ENCODE data around the gene AGAP1.

AGAP1 gene

GRCh38 chr2:236105955-236106607, 612.2 kb downstream of the AGAP1 start:
- DNase-seq (ENCODE audit: low spot score) = no peak

DNA sequence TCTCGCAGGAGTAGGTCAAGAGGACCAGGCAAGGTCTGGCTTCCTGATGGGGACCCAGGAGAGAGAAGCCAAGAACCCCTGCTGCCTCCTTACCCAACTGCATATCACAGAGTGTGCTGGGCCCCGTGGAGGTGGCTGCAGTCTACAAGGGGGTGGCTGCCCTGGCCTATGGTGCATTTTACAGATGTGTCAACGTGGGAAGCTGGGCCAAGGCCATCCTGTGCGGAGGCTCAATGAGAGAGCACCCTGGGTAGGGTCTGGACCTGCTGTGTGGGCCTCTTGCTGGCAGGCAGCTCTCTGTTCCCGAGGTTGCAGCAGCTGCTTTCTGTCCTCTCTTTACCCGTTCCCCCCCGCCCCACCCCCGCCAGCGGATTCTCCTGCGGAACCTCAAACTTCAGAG, 612.9 kb downstream of the AGAP1 start:
- DNase-seq (ENCODE audit: low spot score) = no peak

DNA sequence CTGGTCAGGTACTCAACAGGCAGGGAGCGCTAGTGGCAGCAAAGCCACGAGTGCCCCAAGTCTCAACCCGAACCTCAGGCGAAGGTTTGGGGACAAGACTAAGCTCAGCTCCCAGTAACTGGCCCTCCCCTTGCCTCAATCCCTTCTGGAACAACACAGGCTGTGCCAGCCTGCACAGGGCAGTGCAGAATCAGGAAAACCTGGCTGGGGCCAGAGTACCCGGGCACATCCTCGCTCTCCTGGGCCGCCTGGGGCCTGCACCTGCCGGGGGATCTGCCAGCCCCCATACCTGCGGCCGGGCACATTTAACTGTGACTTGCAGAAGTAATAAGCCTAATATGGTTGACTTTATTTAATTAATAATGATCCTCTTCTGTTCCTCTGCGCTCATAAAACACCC, 613.7 kb downstream of the AGAP1 start:
- no peak for DNase-seq (ENCODE audit: low spot score)

DNA sequence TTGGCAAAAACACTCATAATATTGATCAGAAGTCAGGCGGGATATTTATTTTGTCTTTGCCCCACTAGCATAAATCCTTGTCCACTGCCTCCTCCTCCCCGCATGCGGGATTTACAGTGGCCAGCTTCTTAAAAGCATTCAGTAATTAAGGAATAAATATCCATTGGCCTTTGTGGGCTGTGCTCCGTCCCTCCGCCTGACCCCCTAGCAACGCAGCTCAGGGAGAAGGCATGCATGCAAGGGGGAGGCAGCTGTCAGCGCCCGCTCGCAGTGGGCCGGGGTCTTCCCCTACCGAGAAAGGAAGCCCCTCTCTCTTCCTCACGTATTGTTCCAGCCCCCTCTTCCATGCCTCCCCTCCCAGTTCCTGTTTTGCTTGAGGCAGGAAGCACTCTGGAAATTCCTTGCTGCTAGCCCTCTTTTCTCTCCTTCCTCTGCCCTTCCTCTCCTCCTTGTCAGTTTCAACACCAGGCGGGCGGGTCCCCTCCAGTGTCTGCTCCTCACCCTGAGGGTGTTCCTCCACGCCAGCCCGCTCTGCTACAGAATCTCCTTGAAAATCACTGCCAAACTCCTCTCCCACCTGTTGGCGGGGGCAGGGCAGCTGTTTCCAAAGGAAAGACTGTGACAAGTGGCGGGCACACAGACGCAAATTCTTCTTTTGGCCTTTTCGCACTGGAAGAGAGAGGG, 614.2 kb downstream of the AGAP1 start:
- DNase-seq (ENCODE audit: low spot score) = no peak

DNA sequence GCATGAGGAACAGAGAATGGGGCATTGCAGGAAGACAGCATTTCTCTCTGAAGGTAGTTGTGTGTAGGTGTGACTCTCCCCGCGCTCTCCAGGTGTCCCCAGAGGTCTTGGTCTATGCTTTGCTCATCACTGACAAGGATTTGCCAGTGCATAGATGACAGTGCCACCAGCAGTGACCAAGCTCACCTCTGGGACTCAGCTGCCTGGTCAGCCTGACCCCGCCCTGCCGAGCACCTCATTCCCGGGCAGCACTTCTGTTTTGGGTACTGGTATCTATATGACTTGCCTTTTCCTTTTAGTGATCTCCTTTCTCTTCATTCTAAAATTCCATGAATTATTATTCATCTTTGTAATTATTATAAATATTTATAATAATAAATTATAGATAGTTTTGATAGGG, 615.2 kb downstream of the AGAP1 start:
- no peak for DNase-seq (ENCODE audit: low spot score)

DNA sequence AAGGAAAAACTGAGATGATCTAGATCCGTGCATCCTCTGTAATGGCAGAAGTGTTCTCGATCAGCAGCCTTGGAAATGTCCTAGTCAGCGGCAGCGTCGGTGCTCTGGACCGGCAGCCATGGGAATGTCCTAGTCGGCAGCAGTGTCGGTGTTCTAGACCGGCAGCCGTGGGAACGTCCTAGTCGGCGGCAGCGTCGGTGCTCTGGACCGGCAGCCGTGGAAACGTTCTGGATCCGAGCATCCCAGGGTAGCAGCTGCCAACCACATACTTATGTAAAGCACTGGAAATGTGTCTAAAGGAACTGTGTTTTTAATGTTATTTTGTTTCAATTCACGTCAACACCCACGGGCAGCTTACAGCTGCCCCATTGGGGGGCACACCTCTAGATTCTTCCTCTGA, 615.6 kb downstream of the AGAP1 start:
- DNase-seq (ENCODE audit: low spot score) = no peak

DNA sequence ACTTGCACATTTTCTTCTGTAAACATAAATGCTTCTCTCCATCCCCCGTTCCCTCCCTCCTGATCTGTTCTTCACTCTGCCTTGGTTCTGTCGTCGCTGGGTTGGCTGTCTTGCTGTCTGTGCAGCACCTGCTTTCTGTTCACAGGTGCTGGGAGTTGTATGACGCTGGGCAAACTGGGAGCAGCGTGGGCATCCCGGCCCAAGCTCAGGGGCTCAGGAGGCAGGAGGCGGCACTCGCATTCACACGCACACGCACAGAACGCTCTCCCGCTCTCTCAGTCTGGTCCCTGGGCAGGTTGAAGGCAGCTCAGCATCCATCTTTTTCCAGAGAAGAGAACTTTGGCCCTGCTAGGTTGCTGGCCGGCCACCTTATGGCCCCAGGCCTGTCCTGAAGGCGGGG, 618.6 kb downstream of the AGAP1 start:
- DNase-seq (ENCODE audit: low spot score) = no peak

GRCh38 chr2:236113425-236113824, 619.6 kb downstream of the AGAP1 start:
- DNase-seq (ENCODE audit: low spot score) = no peak

- no peak for DNase-seq (ENCODE audit: low spot score)
These were observed 620.1 kb downstream of the AGAP1 start for GRCh38 chr2:236113948-236114347.

DNA sequence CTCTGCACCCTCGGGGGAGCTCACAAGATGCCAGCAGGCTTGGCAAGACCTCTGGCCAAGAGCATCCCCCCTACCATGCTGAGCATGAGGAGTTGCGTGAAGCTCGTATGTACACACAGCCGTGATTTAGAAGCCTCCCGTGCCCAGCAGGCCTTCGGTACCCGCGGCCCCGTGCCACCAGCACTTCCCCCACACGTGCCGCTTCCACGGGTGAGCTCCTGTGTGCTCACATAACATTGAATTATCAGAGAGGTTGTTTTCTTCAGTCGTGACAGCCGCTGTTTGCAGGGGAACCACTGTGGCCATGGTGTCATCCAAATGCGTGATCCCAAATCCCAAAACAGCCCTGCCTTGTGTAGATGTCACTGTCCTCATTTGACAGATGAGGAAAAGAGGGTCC, 621.1 kb downstream of the AGAP1 start:
- DNase-seq (ENCODE audit: low spot score) = no peak

DNA sequence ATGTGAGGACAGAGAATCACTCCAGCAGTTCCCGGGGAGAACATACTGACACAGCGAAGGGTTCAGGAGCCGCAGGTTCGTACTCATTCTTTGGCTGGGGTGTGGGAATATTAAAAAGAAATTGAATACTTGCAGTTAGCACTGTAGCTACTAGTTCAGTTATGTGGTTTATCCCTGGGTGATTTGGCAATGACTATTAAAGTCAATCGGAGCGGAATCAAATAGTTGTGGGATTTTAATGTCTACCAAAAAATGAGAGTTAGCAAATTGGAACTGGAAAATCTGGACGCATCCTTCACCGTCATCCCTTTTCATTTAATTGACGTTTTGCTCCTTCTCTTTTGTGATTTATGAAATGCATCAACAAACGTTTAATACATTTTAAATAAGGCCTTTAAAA, 623.6 kb downstream of the AGAP1 start:
- no peak for DNase-seq (ENCODE audit: low spot score)

- DNase-seq (ENCODE audit: low spot score) = no peak
These were observed 624.0 kb downstream of the AGAP1 start for GRCh38 chr2:236117861-236118269.

GRCh38 chr2:236119003-236119402, 625.2 kb downstream of the AGAP1 start:
- no peak for DNase-seq (ENCODE audit: low spot score)

DNA sequence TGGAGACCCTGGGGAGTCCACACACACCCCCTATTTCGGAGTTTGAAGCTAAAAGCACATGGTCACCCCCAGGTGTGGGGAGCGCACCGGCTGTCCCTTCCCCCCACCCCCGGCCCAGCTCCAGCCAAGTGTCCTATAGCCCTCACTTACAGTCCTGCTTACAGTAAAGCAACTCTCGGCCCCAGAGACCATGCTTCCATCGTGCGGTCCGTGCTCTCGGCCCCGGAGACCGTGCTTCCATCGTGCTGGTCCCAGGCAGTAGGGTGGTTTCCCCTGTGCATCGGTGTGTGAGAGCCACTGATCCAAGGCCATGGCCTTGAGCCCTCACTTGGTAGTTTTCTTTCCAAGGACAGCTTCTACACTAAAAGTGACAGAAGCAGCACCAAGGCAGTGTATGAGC, 625.6 kb downstream of the AGAP1 start:
- no peak for DNase-seq (ENCODE audit: low spot score)

GRCh38 chr2:236120141-236120601, 626.3 kb downstream of the AGAP1 start:
- DNase-seq (ENCODE audit: low spot score) = no peak

GRCh38 chr2:236120829-236121228, 627.0 kb downstream of the AGAP1 start:
- no peak for DNase-seq (ENCODE audit: low spot score)

DNA sequence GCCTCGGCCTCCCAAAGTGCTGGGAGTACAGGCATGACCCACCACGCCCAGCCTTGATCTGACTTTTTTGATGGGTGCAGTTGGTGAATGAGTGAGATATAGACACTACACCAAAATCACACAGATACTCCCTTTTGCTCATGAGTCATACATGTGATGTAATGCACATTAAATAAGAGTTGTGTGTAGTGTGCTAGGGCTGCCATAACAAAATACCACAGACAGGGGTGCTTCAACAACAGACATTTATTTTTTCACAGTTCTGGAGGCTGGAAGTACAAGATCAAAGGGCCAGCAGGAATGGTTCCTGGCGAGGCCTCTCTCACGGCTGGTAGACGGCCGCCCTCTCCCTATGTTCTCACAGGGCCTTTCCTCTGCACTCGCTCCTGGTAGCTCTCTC, 627.7 kb downstream of the AGAP1 start:
- no peak for DNase-seq (ENCODE audit: low spot score)

GRCh38 chr2:236122236-236122635, 628.4 kb downstream of the AGAP1 start:
- no peak for DNase-seq (ENCODE audit: low spot score)

GRCh38 chr2:236123716-236124115, 629.9 kb downstream of the AGAP1 start:
- DNase-seq (ENCODE audit: low spot score) = no peak

DNA sequence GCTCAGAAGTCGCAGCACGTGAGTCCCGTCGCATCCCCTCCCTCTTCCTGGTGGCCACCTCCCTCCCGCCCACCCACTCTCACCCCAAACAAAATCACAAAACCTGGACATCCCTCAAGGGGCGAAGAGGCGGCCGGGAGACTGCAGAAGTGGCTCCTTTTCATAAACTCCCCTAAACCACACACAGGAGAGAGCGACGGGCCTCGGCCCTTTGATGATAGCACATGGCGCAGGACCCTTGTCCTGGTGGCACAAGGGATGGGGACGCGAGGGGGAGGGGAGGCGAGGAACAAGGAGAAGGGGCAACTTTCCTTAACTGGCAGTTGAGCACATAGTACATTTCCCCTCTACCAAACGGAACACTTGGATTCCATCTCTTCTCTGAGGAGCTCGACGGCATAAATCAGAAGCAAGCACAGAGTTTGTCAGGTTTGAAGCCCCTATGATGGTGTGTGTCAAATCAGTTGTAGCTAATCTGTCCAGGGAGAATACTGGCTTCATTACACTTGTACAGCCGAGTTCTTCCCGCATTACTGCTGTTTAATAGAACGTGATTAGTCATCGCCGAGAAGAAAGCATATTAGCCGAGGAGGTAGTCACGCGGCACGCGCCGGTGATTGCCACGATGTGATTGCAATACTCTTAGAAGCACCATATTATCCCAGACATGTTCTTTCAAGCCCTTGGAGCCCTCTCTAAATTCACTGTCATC, 630.5 kb downstream of the AGAP1 start:
- no peak for DNase-seq (ENCODE audit: low spot score)

DNA sequence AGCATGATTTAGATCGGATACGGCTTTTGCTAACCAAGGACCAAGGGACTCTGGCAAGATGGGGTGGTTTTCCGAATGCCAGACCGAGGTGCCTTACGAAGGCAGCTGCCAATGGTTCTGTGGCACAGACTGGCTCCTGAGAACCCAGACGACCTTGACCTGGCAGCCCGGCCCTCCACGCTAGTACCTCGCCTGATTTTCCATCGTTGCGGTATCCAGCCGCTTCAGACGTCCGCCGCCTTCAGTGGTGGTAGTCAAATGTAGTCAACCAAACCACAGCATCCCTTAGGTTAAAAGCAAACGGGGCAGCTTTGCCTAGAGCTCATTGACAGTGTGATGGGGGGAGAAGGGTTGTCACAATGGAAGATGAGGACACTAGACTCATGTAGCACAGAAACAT, 631.7 kb downstream of the AGAP1 start:
- no peak for DNase-seq (ENCODE audit: low spot score)

- DNase-seq (ENCODE audit: low spot score) = no peak
These were observed 633.2 kb downstream of the AGAP1 start for GRCh38 chr2:236127010-236127409.

- no peak for DNase-seq (ENCODE audit: low spot score)
These were observed 634.5 kb downstream of the AGAP1 start for GRCh38 chr2:236128321-236128720.

Data from hepatic stellate cell (primary cell).